Nasal cavity respiratory epithelium epithelial cell of viscerocranial mucosa (primary cell): ENCODE results near the gene BTNL8. TPM values are rescaled to one million over a fixed set of nuclear protein-coding genes. Genes with fewer than 3 reads are reported as not detected.

Experiments
- total RNA-seq: library from RNA; depleted of rRNA; stranded (reverse); fragments of >200 nt; gene quantifications from 2 replicates; pipeline ENCODE4 v1.2.3, GENCODE V29; 2014

Gene BTNL8
- not detected in 2 replicates for total RNA-seq

GRCh38 chr5:180898621-180899246, at the start of gene BTNL8:
BTNL8 (plus strand) TSS chr5:180899159; CDS start chr5:180899311, 152 bp downstream.

GRCh38 chr5:180860887-180861822, 37.8 kb upstream of the BTNL8 start, which contains the start of gene ZFP62:
ZFP62 (minus strand) TSS chr5:180861276; CDS start chr5:180861219, 57 bp downstream.

GRCh38 chr5:180988592-180988991, 89.6 kb downstream of the BTNL8 start, which contains the start of gene BTNL3:
BTNL3 (plus strand) TSS chr5:180988846; CDS start chr5:180989029, 183 bp downstream.

Other genes starting within 250 kb of the BTNL8 start
- gene FLT4, start 249.6 kb upstream of the BTNL8 start, total RNA-seq, result under 0.01 TPM in 1 of 2 replicates, not detected in the other
- gene OR2Y1, start 159.1 kb upstream of the BTNL8 start, total RNA-seq, result not detected in 2 replicates
- 71.4 and 103 TPM in 2 replicates for gene MGAT1, start 96.4 kb upstream of the BTNL8 start, total RNA-seq
- 14.7 and 38.8 TPM in 2 replicates for gene ZFP62, start 37.9 kb upstream of the BTNL8 start, total RNA-seq
- not detected in 2 replicates for gene BTNL3, start 89.7 kb downstream of the BTNL8 start, total RNA-seq
- gene BTNL9, start 141.1 kb downstream of the BTNL8 start, total RNA-seq, result 0.07 TPM in 1 of 2 replicates, not detected in the other
- not detected in 2 replicates for gene OR2V1, start 232.0 kb downstream of the BTNL8 start, total RNA-seq
- gene OR2V2, start 248.4 kb downstream of the BTNL8 start, total RNA-seq, result not detected in 2 replicates